Activated T-helper 9 cell treated with anti-CD3 and anti-CD28 coated beads, Interleukin-2, amount 50 U/mL, for 16 hours (primary cell): ENCODE data around the gene HRH4.

Experiments used
- DNase-seq: peaks from one replicate; pipeline ENCODE4 v3.0.0-alpha.2; 2020; ENCODE audit warnings: low read depth

The HRH4 gene

GRCh38 chr18:24465486-24465885, 5.0 kb downstream of the HRH4 start:
- DNase-seq: no peak

- DNase-seq: no peak
Measured at GRCh38 chr18:24466771-24467170, 6.3 kb downstream of the HRH4 start.

DNA sequence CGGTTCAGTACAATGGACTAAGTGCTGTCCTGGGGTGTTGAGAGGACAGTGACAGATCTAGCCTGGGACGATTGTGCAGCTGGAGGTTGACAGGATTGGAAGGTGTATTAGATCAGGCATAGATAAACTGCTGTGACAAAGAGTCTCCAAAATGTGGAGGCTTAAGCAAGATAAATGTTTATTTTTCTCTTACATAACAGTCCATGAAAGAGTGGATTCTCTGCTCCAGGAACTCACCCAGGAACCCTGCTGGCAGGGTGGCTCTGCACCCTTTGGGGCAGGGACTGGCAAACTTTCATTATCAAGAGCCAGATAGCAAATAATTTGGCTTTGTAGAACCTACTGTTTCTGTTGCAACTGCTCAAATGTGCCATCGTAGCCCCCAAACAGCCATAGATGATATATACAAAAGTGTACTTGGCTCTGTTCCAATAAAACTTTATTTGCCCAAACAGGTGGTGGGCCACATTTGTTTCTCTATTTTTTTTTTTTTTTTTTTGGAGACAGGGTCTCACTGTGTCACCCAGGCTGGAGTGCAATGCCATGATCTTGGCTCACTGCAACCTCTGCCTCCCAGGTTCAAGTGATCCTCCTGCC, 9.7 kb downstream of the HRH4 start:
- DNase-seq: no peak

DNA sequence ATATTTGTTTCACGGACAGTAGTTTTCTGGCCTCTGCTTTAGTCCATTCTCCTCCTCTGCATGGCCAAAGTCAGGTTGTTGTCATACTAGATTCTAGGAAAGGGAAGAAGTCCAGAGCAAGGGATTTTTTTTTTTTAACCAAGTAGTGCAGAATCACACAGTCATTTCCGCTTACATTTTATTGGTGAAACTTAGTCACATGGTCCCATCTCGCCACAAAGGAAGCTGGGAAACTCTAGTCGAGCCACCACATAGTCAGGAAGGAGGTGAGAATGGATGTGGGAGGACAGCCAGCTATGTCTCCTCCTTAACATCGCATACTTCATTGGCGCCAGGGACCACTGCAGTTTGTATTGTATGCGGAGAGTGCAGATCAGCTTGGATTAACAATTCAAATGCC, 10.4 kb downstream of the HRH4 start:
- no peak for DNase-seq

GRCh38 chr18:24472591-24472990, 12.2 kb downstream of the HRH4 start:
- no peak for DNase-seq

DNA sequence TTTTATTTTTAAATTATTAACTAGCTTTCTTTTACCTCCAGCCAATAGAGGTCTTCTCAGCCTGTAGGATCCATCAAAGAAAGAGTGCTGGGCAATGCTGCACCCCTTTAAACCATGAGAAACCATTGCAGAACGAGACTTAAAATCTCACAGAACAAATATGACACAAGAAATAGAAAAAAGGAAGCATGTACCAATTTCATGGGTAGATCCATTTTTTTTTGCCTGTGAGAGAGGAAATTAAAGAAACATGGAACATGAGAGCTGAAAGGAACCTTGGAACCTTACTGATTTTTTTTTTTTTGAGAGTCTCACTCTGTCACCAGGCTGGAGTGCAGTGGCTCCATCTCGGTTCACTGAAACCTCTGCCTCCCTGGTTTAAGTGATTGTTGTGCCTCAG, 14.0 kb downstream of the HRH4 start:
- no peak for DNase-seq

DNA sequence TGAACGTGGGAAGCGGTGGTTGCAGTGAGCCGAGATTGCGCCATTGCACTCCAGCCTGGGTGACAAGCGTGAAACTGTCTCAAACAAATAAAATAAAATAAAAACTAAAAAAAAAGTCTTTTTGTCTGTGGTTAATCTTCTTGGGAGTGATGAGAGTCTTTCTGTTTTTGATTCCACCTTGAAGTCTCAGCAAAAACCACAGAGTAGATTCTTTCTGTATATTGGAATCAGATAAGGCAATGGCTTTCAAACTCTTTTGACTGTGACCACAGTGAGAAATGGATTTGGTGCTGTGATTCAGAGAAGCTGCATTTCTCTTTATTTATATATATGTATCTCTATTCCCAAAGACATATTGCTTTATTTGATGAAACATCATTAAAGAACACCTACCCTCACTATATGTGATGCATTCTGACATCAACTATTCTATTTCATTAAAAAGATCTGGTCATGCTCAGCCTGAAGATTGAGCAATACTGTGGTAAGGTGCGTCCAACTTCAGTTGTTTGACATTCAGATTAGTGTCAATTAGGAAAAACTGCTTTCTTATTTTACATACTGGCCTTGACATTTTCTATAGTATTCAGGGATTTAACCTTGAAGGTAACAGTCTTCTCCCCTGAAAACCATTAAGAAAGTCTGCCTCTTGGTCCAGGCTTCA, 15.6 kb downstream of the HRH4 start:
- no peak for DNase-seq

GRCh38 chr18:24479371-24479770, 18.9 kb downstream of the HRH4 start:
- no peak for DNase-seq

DNA sequence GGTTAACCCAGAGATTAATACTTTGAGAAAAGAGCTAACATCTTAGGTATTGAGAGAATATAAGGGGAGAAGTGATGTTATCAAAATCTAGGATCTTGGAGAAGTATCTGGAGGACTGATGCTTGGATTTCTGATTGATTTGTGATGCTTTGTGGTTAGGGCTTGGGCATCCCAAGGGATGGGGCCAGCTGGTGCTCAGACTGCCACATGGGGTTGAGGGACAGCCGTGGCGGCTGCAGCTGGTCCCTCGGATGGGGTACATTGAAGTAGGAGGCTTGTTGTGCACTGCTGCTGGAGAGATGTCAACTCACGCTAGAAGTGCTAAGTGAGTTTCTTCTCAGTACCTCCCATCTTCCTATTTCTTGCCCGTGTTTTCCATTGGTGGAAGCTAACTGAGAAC, 22.4 kb downstream of the HRH4 start:
- DNase-seq: no peak

- no peak for DNase-seq
Measured at GRCh38 chr18:24485681-24486080, 25.2 kb downstream of the HRH4 start.

DNA sequence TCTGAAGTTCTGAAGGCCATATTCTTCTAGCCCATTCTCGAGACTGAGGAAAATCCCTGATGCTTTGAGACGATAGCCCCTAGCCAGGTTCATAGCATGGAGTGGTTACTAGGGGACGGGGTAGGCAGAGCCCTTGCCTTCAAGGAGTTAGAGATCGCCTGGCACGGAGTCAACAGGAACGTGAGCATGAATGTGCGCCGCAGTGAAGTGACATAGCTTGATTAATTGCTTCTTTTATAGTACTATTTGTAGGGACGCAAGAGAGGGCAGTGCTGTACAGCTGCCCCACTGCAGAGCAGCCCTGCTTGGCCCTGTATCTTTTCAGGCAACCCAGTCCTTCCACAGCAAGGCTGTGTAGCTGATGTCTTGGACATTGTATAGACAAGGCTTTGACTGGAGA, 26.2 kb downstream of the HRH4 start:
- DNase-seq: no peak

GRCh38 chr18:24488824-24489493, 28.5 kb downstream of the HRH4 start:
- no peak for DNase-seq

DNA sequence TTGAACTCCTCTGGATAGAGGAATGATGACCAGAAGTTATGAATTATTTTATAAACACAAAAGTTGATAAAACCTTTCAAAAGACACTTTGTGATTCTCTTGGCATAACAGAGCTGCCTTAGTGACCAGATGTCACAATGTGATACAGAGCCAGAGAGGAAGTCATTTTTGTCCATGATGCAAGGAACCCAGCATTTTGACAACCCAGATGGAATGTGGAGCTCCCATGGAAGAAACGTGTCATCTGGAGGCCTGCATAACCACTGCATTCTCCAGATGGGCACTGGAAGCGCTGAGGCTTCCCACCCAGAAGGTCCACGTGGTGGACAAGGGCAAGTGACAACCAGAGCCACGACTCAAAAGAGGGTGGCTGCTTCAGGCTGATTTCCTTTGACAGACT, 30.1 kb downstream of the HRH4 start:
- DNase-seq: no peak

- no peak for DNase-seq
Measured at GRCh38 chr18:24491927-24492834, 31.7 kb downstream of the HRH4 start.

GRCh38 chr18:24494586-24494985, 34.1 kb downstream of the HRH4 start:
- DNase-seq: no peak

DNA sequence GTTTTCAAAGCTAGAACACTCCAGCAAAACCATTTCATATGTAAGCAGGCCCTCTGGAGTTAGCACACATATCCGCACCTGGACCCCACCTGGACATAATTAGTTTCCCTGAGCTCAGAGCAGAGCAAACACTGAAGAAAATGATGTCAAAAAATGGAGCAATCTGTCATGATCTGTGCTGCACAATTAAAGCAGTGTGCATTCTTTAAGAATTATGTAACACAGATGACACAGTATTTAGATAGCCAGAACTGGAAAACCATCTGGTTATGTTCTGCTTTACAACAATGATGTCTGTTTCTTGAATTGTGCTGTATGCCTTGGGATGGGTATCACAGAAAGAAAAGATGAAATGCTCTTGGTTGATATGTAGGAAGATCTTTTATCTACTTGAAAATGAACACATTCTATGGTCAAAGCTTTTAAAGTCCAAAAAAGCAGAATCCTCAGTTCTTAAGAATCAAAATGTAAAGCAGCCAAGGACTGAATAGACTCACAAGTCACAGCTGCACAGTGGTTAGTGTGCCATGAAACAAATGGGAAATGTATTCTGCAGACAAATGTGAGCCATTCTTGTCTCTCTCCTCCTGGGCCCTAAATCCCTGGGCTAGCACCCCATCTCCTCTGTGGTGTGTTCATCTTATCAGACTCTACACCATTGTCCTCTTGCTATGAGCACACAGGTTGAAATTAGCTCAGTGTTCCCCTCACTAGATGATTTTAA, 36.8 kb downstream of the HRH4 start:
- no peak for DNase-seq

- DNase-seq: no peak
Measured at GRCh38 chr18:24499814-24500213, 39.4 kb downstream of the HRH4 start.

DNA sequence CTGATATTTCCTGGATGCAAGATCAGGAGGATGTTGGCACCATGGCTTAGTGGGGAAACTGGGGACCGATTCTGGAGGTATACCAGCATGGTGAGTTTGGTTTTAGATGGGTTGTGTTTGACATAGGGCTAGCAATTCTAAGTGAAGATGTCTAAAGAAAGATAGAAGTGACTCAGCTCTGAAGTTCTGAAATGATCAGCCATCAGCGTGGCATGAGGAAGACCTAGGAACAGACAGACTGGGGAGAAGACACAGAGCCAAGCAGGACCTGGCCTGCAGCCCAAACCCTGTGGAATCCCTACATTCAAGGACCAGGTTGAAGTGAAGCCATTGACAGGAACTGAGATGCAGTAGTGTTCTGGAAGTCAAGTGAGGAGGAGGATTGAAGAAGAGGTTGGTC, 39.8 kb downstream of the HRH4 start:
- no peak for DNase-seq

GRCh38 chr18:24500766-24501165, 40.3 kb downstream of the HRH4 start:
- DNase-seq: no peak

- no peak for DNase-seq
Measured at GRCh38 chr18:24502667-24503523, 42.5 kb downstream of the HRH4 start.

- DNase-seq: no peak
Measured at GRCh38 chr18:24504401-24504800, 44.0 kb downstream of the HRH4 start.
